Measurements from ENCODE around the gene REXO4.
A peak's percentile ranks its signal among the peaks of the same experiment; 100 is the strongest.

REXO4 gene

GRCh38 chr9:133429214-133429613 lies 11.4 kb upstream of the REXO4 start:
- TF ChIP-seq CTCF (IDR thresholded peaks at IDR 0.05; ENCODE audit: insufficient read depth, low read depth, low read length, missing control alignments): no peak
- DNase-seq (ENCODE audit: low read depth): no peak
- H3K4me3 ChIP-seq (ENCODE audit: low read length): no peak overlapping the region

DNA sequence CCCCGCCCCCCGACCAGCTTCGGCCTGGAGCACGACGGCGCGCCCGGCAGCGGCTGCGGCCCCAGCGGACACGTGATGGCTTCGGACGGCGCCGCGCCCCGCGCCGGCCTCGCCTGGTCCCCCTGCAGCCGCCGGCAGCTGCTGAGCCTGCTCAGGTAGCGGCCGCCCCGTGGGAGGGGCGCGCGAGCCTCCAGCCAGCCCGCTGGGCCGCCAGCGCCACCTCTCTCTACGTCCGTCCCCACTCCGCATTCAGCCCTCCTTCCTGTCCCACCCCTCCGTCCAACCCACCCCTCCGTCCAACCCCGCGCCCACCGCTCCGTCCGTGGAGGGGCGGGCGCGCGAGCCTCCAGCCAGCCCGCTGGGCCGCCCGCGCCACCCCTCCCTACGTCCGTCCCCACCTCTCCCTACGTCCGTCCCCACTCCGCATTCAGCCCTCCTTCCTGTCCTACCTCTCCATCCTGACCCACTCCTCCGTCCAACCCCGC lies 10.8 kb upstream of the REXO4 start:
- DNase-seq (ENCODE audit: low read depth): peak; percentile 25

DNA sequence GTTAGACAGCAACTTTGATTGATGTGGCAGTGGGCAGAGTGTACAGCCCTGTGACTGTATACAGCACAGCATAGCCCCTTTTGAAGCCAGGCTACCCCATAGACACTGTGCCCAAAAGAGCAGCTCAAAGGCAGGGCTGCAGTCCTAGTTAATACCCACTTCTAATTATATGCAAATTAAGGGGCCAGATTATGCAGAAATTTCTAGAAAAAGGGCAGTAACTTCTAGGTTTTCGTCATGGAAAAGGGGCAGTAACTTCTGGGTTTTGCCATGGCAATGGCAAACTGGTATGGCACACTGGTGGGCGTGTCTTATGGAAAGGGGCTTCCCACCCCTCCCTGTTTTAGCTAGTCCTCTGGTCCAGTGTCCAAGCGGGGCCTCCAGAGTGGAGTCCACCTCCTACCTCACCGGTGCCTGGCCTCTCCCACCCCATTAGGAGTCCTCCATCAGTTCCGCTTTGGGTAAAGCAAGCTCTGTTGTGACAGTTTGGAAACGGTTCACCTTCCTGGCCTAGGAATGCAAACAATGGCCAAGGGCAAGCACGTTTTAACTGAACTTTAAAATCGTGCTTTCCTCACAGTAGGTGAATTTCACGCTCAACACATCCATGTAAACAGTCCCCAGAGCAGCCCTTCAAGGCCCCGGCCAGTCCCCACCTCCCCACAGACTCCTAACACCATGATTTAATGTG lies 10.0 kb upstream of the REXO4 start:
- H3K4me3 ChIP-seq (ENCODE audit: low read length): no peak overlapping the region
- no peak for DNase-seq (ENCODE audit: low read depth)
- TF ChIP-seq CTCF (IDR thresholded peaks at IDR 0.05; ENCODE audit: insufficient read depth, low read depth, low read length, missing control alignments): no peak

More for the DNA sequence above, 10.8 kb upstream of the REXO4 start:
- H3K4me3 ChIP-seq (ENCODE audit: low read length): no peak overlapping the region
- no peak for TF ChIP-seq CTCF (IDR thresholded peaks at IDR 0.05; ENCODE audit: insufficient read depth, low read depth, low read length, missing control alignments)

- DNase-seq (ENCODE audit: low read depth): no peak
- no peak for TF ChIP-seq CTCF (IDR thresholded peaks at IDR 0.05; ENCODE audit: insufficient read depth, low read depth, low read length, missing control alignments)
These were observed 8.2 kb upstream of the REXO4 start for GRCh38 chr9:133426011-133426410.

GRCh38 chr9:133425049-133425632 lies 7.3 kb upstream of the REXO4 start:
- no peak overlapping the region for H3K4me3 ChIP-seq (ENCODE audit: low read length)
- no peak for TF ChIP-seq CTCF (IDR thresholded peaks at IDR 0.05; ENCODE audit: insufficient read depth, low read depth, low read length, missing control alignments)
- no peak for DNase-seq (ENCODE audit: low read depth)

More at GRCh38 chr9:133426011-133426410, 8.2 kb upstream of the REXO4 start:
- no peak overlapping the region for H3K4me3 ChIP-seq (ENCODE audit: low read length)

DNA sequence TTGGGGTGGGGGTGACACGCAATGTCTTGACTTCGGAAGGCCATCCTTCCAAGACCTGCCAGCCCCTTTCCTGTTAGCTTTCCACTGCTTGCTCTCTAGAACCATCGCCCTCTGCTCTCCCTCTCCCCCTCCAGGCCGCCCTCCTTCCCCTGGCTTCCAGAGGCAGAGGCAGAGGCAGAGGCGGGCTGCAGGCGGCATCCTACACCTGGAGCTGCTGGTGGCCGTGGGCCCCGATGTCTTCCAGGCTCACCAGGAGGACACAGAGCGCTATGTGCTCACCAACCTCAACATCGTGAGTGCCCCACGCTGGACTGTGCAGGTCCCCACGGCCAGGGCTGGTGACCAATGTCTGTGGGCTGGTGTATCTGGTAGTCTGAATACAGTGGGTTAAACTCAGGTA lies 6.4 kb upstream of the REXO4 start:
- no peak for TF ChIP-seq CTCF (IDR thresholded peaks at IDR 0.05; ENCODE audit: insufficient read depth, low read depth, low read length, missing control alignments)
- no peak for DNase-seq (ENCODE audit: low read depth)
- H3K4me3 ChIP-seq (ENCODE audit: low read length): no peak overlapping the region

Measured in epithelial cell of esophagus (primary cell).